DOHH2 (cell line): ENCODE data around the gene CEP44.
A peak's percentile ranks its signal among the peaks of the same experiment; 100 is the strongest.
"Not testable (repeated sequence)": the region's sequence is repeated elsewhere in the genome, so short reads cannot be mapped to it uniquely, and the experiment has no call there.

Experiments used
- H3F3A ChIP-seq: fragments of 200-600 bp; sonication (generic), shearing (Covaris generic); 2 replicates; pipeline ENCODE4 v1.6.0; 2016; ENCODE audit warnings: antibody characterized with exemption, mild to moderate bottlenecking; ENCODE audit not compliant: control insufficient read depth, insufficient read depth
- H3K27ac ChIP-seq: fragments of 200-600 bp; sonication (generic); 2 replicates; pipeline ENCODE4 v1.5.1; 2014; ENCODE audit warnings: low read depth, mild to moderate bottlenecking, low read length, moderate library complexity
- H3K27me3 ChIP-seq: fragments of 200-600 bp; sonication (generic); 2 replicates; pipeline ENCODE4 v1.6.1; 2014; ENCODE audit warnings: mild to moderate bottlenecking, low read length, mixed read lengths; ENCODE audit not compliant: control insufficient read depth
- H3K36me3 ChIP-seq: fragments of 200-600 bp; sonication (generic); 2 replicates; pipeline ENCODE4 v1.6.1; 2014; ENCODE audit warnings: mild to moderate bottlenecking, low read length, moderate library complexity, mixed read lengths; ENCODE audit not compliant: control insufficient read depth
- H3K4me1 ChIP-seq: fragments of 200-600 bp; sonication (generic); 2 replicates; pipeline ENCODE4 v1.6.1; 2014; ENCODE audit warnings: mild to moderate bottlenecking, low read length, mixed read lengths; ENCODE audit not compliant: control insufficient read depth
- H3K4me2 ChIP-seq: fragments of 200-600 bp; sonication (generic); 2 replicates; pipeline ENCODE4 v1.6.0; 2014; ENCODE audit warnings: mild to moderate bottlenecking, low read length, moderate library complexity
- H3K4me3 ChIP-seq: fragments of 200-600 bp; sonication (generic); 2 replicates; pipeline ENCODE4 v1.5.1; 2014; ENCODE audit warnings: mild to moderate bottlenecking, low read length, mixed read lengths
- H3K79me2 ChIP-seq: fragments of 200-600 bp; sonication (generic); 2 replicates; pipeline ENCODE4 v1.6.1; 2014; ENCODE audit warnings: mild to moderate bottlenecking, low read length, mixed read lengths; ENCODE audit not compliant: control insufficient read depth
- H3K9me2 ChIP-seq: fragments of 200-600 bp; sonication (generic); replicated peaks from 2 replicates; pipeline ENCODE4 v1.6.1; 2014; ENCODE audit warnings: mild to moderate bottlenecking, low read length, mixed read lengths; ENCODE audit not compliant: control insufficient read depth
- H3K9me3 ChIP-seq: fragments of 200-600 bp; sonication (generic); 2 replicates; pipeline ENCODE4 v1.6.1; 2014; ENCODE audit warnings: antibody characterized with exemption, low read length, mixed read lengths; ENCODE audit not compliant: control insufficient read depth, insufficient read depth
- H4K20me1 ChIP-seq: fragments of 200-600 bp; sonication (generic); 2 replicates; pipeline ENCODE4 v1.6.0; 2014; ENCODE audit warnings: low read depth, mild to moderate bottlenecking, antibody characterized with exemption, low read length, moderate library complexity; ENCODE audit not compliant: control insufficient read depth, insufficient read depth
- EZH2phosphoT487 ChIP-seq: fragments of 200-600 bp; sonication (generic); IDR thresholded peaks from 2 replicates; pipeline ENCODE4 v1.6.1; 2017; ENCODE audit warnings: borderline replicate concordance, mild to moderate bottlenecking, antibody characterized with exemption, low read length, moderate library complexity, mixed read lengths
- TF ChIP-seq, protein P1 (sequence below): fragments of 200-600 bp; sonication (generic); IDR thresholded peaks from one replicate; pipeline ENCODE4 v1.5.1; 2014; ENCODE audit warnings: antibody characterized with exemption, mild to moderate bottlenecking, low read depth, low read length; ENCODE audit not compliant: poor library complexity, severe bottlenecking

CEP44 gene

DNA sequence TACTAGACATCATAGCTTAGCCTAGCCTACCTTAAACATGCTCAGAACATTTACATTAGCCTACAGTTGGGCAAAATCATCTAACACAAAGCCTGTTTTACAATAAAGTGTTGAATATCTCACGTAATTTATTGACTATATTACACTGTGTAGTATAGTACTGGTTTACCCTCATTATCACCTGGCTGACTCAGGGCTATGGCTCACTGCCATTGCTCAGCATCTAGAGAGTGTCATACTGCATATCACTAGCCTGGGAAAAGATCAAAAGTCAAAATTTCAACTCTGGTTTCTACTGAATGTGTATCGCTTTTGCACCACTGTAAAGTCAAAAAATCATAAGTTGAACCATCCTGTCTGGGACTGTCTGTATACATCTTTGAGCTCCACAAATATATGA is 78.6 kb downstream of the CEP44 start:
- Histone ChIP-seq H3K4me1 (no peaks in the 10 kb centered on the region), H3F3A (no peaks in the 10 kb centered on the region), H3K4me3 (no peak overlapping the region), H3K36me3 (no peaks in the 10 kb centered on the region), H3K27me3 (no peaks in the 10 kb centered on the region), H3K27ac (no peak overlapping the region), H3K9me3 (no peaks in the 10 kb centered on the region), H3K4me2 (no peak overlapping the region), H4K20me1 (no peaks in the 10 kb centered on the region), H3K9me2 (no peaks in the 10 kb centered on the region), H3K79me2 (no peaks in the 10 kb centered on the region)
- no peak for TF ChIP-seq EZH2phosphoT487
- TF ChIP-seq, protein P1, sequence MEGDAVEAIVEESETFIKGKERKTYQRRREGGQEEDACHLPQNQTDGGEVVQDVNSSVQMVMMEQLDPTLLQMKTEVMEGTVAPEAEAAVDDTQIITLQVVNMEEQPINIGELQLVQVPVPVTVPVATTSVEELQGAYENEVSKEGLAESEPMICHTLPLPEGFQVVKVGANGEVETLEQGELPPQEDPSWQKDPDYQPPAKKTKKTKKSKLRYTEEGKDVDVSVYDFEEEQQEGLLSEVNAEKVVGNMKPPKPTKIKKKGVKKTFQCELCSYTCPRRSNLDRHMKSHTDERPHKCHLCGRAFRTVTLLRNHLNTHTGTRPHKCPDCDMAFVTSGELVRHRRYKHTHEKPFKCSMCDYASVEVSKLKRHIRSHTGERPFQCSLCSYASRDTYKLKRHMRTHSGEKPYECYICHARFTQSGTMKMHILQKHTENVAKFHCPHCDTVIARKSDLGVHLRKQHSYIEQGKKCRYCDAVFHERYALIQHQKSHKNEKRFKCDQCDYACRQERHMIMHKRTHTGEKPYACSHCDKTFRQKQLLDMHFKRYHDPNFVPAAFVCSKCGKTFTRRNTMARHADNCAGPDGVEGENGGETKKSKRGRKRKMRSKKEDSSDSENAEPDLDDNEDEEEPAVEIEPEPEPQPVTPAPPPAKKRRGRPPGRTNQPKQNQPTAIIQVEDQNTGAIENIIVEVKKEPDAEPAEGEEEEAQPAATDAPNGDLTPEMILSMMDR, result no peak

DNA sequence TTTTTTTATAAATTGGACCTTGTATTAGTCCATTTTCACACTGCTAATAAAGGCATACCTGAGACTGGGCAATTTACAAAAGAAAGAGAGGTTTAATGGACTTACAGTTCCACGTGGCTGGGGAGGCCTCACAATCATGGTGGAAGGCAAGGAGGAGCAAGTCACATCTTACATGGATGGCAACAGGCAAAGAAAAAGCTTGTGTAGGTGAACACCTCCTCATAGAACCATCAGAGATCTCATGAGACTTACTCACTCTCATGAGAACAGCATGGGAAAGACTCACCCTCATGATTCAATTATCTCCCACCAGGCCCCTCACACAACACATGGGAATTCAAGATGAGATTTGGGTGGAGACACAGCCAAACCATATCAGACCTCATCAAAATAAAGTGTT is 80.1 kb downstream of the CEP44 start:
- H3K36me3 ChIP-seq, H3K9me2 ChIP-seq, H3K79me2 ChIP-seq, H3K27me3 ChIP-seq, H3F3A ChIP-seq, H4K20me1 ChIP-seq, H3K4me1 ChIP-seq, H3K27ac ChIP-seq, H3K9me3 ChIP-seq, H3K4me2 ChIP-seq, H3K4me3 ChIP-seq: not testable (repeated sequence)

DNA sequence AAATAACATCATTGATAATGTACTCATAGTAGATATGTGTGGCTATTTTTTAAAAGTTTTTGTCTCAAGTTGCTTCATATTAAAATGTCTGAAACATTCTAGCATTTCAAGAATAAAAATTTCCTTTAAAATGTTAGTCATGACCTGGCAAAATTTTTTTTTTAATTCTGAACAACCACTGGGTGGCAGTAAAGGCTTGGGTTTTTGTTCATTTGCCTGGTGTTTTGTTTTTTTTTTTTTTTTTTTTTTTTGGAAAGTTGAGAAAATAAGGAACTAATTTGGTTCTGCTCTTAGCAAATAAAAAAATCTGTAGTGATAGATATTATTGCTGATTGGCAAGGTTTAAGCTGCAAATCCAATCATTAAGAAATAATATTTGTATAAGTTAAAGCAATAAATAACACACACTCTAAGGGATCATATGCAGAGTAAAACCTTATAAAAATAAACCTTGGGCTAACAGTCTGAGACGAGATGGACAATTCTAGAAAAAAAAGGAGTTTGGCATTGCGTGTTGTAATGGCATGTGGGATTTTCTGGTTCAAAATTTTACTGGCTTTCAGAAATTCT is 81.4 kb downstream of the CEP44 start:
- no peak overlapping the region for H3K4me3 ChIP-seq
- H3K4me1 ChIP-seq, result no peaks in the 10 kb centered on the region
- no peaks in the 10 kb centered on the region for H3K9me2 ChIP-seq
- no peaks in the 10 kb centered on the region for H3K27me3 ChIP-seq
- no peak overlapping the region for H3K4me2 ChIP-seq
- H3F3A ChIP-seq, result no peaks in the 10 kb centered on the region
- H4K20me1 ChIP-seq, result no peaks in the 10 kb centered on the region
- H3K79me2 ChIP-seq, result no peaks in the 10 kb centered on the region
- no peaks in the 10 kb centered on the region for H3K36me3 ChIP-seq
- TF ChIP-seq EZH2phosphoT487, result no peak
- TF ChIP-seq, protein P1, result peak; percentile 53
- no peaks in the 10 kb centered on the region for H3K9me3 ChIP-seq
- no peak overlapping the region for H3K27ac ChIP-seq

DNA sequence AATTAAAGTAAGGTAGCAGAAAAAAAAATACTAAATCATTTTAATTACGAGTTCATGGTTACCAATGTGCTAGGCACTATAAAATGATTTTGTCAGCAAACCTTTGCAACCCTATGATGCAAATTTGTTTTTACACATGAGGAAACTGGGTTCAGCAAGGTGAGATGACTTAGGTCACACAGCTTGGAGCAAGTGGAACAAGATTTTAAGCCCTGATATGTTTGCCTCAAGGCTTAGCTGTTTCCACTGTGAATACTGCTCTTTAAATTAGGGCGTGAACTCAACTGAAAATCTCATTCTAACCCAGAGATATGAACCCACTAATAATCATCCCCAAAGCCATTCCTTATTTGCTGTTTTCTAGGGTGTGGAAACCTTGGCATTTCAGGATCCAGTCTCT is 86.3 kb downstream of the CEP44 start:
- Histone ChIP-seq H4K20me1 (no peaks in the 10 kb centered on the region), H3K4me3 (no peak overlapping the region), H3K4me1 (no peaks in the 10 kb centered on the region), H3K9me2 (no peaks in the 10 kb centered on the region), H3K9me3 (no peaks in the 10 kb centered on the region), H3K79me2 (no peaks in the 10 kb centered on the region), H3K4me2 (no peak overlapping the region), H3F3A (no peaks in the 10 kb centered on the region), H3K36me3 (no peaks in the 10 kb centered on the region), H3K27me3 (no peaks in the 10 kb centered on the region), H3K27ac (no peak overlapping the region)
- TF ChIP-seq, protein P1, result no peak
- no peak for TF ChIP-seq EZH2phosphoT487
